ENCODE data around the gene DLGAP1.

The DLGAP1 gene

GRCh38 chr18:3960142-3960541, 495.0 kb downstream of the DLGAP1 start:
- TF ChIP-seq CTCF (IDR thresholded peaks at IDR 0.05; ENCODE audit: borderline replicate concordance, control extremely low read depth, extremely low read depth, insufficient read depth, missing control alignments): no peak
- in situ Hi-C loops (cut with MboI; ENCODE audit: low sequenced_read_pairs, unreplicated experiment): no loop called here
- DNase-seq (ENCODE audit: low spot score): no peak

- in situ Hi-C loops (cut with MboI; ENCODE audit: low sequenced_read_pairs, unreplicated experiment): no loop called here
- DNase-seq (ENCODE audit: low spot score): no peak
- TF ChIP-seq CTCF (IDR thresholded peaks at IDR 0.05; ENCODE audit: borderline replicate concordance, control extremely low read depth, extremely low read depth, insufficient read depth, missing control alignments): no peak
Measured at GRCh38 chr18:3952031-3952430, 503.1 kb downstream of the DLGAP1 start.

GRCh38 chr18:3950668-3951404, 504.3 kb downstream of the DLGAP1 start:
- in situ Hi-C loops (cut with MboI; ENCODE audit: low sequenced_read_pairs, unreplicated experiment): no loop called here
- TF ChIP-seq CTCF (IDR thresholded peaks at IDR 0.05; ENCODE audit: borderline replicate concordance, control extremely low read depth, extremely low read depth, insufficient read depth, missing control alignments): no peak

GRCh38 chr18:3948958-3949357, 506.1 kb downstream of the DLGAP1 start:
- DNase-seq (ENCODE audit: low spot score): no peak
- in situ Hi-C loops (cut with MboI; ENCODE audit: low sequenced_read_pairs, unreplicated experiment): no loop called here
- no peak for TF ChIP-seq CTCF (IDR thresholded peaks at IDR 0.05; ENCODE audit: borderline replicate concordance, control extremely low read depth, extremely low read depth, insufficient read depth, missing control alignments)

More at GRCh38 chr18:3950668-3951404, 504.3 kb downstream of the DLGAP1 start:
- DNase-seq (ENCODE audit: low spot score): no peak

- no peak for TF ChIP-seq CTCF (IDR thresholded peaks at IDR 0.05; ENCODE audit: borderline replicate concordance, control extremely low read depth, extremely low read depth, insufficient read depth, missing control alignments)
- in situ Hi-C loops (cut with MboI; ENCODE audit: low sequenced_read_pairs, unreplicated experiment): no loop called here
- DNase-seq (ENCODE audit: low spot score): no peak
Measured at GRCh38 chr18:3947383-3947782, 507.7 kb downstream of the DLGAP1 start.

GRCh38 chr18:3935305-3935704, 519.8 kb downstream of the DLGAP1 start:
- TF ChIP-seq CTCF (IDR thresholded peaks at IDR 0.05; ENCODE audit: borderline replicate concordance, control extremely low read depth, extremely low read depth, insufficient read depth, missing control alignments): no peak
- in situ Hi-C loops (cut with MboI; ENCODE audit: low sequenced_read_pairs, unreplicated experiment): no loop called here
- no peak for DNase-seq (ENCODE audit: low spot score)
